HUES48 (cell line): ENCODE data around the gene NSUN4.

Experiments used
- H3K27ac ChIP-seq: one replicate; pipeline ENCODE4 v1.7.0; 2013; ENCODE audit warnings: low read depth, low read length, inconsistent platforms
- H3K27me3 ChIP-seq: 2 replicates; pipeline ENCODE4 v1.6.1; 2013; ENCODE audit warnings: mild to moderate bottlenecking, low read length; ENCODE audit not compliant: control insufficient read depth, insufficient read depth
- H3K36me3 ChIP-seq: 2 replicates; pipeline ENCODE4 v1.6.1; 2013; ENCODE audit warnings: low read length; ENCODE audit not compliant: control insufficient read depth, insufficient read depth
- H3K4me1 ChIP-seq: 2 replicates; pipeline ENCODE4 v1.6.1; 2013; ENCODE audit warnings: mild to moderate bottlenecking, low read length; ENCODE audit not compliant: control insufficient read depth, insufficient read depth
- H3K4me3 ChIP-seq: 2 replicates; pipeline ENCODE4 v1.5.1; 2013; ENCODE audit warnings: mild to moderate bottlenecking, low read depth, low read length
- H3K9ac ChIP-seq: 2 replicates; pipeline ENCODE4 v1.6.1; 2013; ENCODE audit warnings: mild to moderate bottlenecking, low read depth, low read length, moderate library complexity
- H3K9me3 ChIP-seq: 2 replicates; pipeline ENCODE4 v1.6.1; 2013; ENCODE audit warnings: low read length; ENCODE audit not compliant: control insufficient read depth, insufficient read depth

NSUN4 gene

GRCh38 chr1:46369542-46370213 is 29.1 kb downstream of the NSUN4 start:
- no peak overlapping the region for H3K9ac ChIP-seq
- H3K4me1 ChIP-seq = no peaks in the 10 kb centered on the region
- H3K36me3 ChIP-seq = peaks cover 8% of the 10 kb centered on the region
- H3K9me3 ChIP-seq = no peaks in the 10 kb centered on the region
- H3K27me3 ChIP-seq = no peaks in the 10 kb centered on the region
- no peak overlapping the region for H3K27ac ChIP-seq
- H3K4me3 ChIP-seq = no peak overlapping the region

GRCh38 chr1:46370214-46370633 is 29.6 kb downstream of the NSUN4 start:
- Histone ChIP-seq H3K4me1 (no peaks in the 10 kb centered on the region), H3K36me3 (peaks cover 3% of the 10 kb centered on the region; the same call in 1 of the 2 replicates), H3K9ac (no peak overlapping the region), H3K27me3 (no peaks in the 10 kb centered on the region), H3K9me3 (no peaks in the 10 kb centered on the region), H3K27ac (no peak overlapping the region), H3K4me3 (no peak overlapping the region)

DNA sequence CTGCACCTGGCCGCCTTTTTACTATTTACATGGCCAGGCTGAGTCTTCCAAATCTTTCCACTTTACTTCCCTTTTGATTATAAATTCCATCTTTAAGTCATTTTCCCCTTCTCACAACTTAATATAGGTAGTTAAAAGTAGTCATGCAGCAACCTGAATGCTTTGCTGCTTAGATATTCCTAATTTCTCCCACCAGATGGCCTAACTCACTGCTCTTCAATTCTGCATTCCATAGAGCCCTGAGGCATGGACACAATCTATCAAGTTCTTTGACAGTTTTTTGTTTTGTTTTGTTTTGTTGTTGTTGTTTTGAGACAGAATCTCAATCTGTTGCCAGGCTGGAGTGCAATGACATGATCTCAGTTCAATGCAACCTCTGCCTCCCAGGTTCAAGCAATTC is 31.8 kb downstream of the NSUN4 start:
- Histone ChIP-seq H3K36me3 (peaks cover 3% of the 10 kb centered on the region; the same call in 1 of the 2 replicates), H3K4me3 (no peak overlapping the region), H3K27ac (no peak overlapping the region), H3K27me3 (no peaks in the 10 kb centered on the region), H3K9ac (no peak overlapping the region), H3K4me1 (no peaks in the 10 kb centered on the region), H3K9me3 (no peaks in the 10 kb centered on the region)

DNA sequence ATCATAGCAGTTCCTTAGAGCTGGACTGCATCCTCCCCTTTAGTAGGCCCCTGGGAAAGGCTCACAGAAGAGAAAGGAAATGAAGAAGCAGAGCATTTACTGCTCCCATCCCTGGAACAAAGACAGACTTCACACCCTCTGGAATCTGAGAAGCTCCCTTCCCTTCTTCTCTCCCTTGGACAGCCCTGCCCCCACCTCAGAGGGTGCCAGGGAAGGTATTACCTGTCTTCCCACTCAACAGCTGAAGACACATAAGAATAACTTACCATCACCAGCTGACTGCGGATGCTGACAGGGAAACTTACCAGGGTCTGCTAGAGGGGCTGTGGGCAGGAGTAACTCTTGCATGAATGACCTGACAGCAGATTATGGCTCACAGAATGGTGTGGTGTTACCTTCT is 39.4 kb downstream of the NSUN4 start:
- Histone ChIP-seq H3K27ac (no peak overlapping the region), H3K27me3 (no peaks in the 10 kb centered on the region)

GRCh38 chr1:46380508-46380907 is 39.9 kb downstream of the NSUN4 start:
- no peaks in the 10 kb centered on the region for H3K36me3 ChIP-seq
- H3K9ac ChIP-seq = no peak overlapping the region
- no peaks in the 10 kb centered on the region for H3K27me3 ChIP-seq
- no peaks in the 10 kb centered on the region for H3K4me1 ChIP-seq
- no peak overlapping the region for H3K4me3 ChIP-seq
- peaks cover 3% of the 10 kb centered on the region; the same call in 1 of the 2 replicates for H3K9me3 ChIP-seq
- no peak overlapping the region for H3K27ac ChIP-seq

More for the DNA sequence above, 39.4 kb downstream of the NSUN4 start:
- no peak overlapping the region for H3K9ac ChIP-seq
- no peak overlapping the region for H3K4me3 ChIP-seq
- no peaks in the 10 kb centered on the region for H3K4me1 ChIP-seq
- no peaks in the 10 kb centered on the region for H3K36me3 ChIP-seq
- H3K9me3 ChIP-seq = peaks cover 3% of the 10 kb centered on the region; the same call in 1 of the 2 replicates

DNA sequence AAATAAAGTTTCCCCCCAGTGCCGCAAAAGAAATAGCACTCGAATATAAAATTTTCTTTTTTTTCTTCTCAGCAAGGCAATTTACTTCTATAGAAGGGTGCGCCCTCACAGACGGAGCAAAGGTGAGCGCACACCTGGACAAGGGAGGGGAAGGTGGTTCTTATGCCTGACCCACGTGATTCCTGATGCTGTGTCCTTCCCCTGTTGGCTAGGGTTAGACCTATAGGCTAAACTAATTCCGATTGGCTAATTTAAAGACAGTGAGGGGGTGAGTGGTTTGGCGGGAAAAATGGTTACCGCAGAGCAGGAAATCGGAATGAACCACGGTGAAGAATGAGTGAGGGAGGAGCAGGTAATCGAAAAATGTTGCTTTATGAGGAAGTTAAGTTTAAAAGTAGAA is 52.9 kb downstream of the NSUN4 start:
- peaks cover 14% of the 10 kb centered on the region for H3K9me3 ChIP-seq
- no peaks in the 10 kb centered on the region for H3K36me3 ChIP-seq
- no peak overlapping the region for H3K9ac ChIP-seq
- no peak overlapping the region for H3K4me3 ChIP-seq
- H3K27ac ChIP-seq = no peak overlapping the region
- peaks cover 12% of the 10 kb centered on the region for H3K4me1 ChIP-seq
- peaks cover 23% of the 10 kb centered on the region for H3K27me3 ChIP-seq

DNA sequence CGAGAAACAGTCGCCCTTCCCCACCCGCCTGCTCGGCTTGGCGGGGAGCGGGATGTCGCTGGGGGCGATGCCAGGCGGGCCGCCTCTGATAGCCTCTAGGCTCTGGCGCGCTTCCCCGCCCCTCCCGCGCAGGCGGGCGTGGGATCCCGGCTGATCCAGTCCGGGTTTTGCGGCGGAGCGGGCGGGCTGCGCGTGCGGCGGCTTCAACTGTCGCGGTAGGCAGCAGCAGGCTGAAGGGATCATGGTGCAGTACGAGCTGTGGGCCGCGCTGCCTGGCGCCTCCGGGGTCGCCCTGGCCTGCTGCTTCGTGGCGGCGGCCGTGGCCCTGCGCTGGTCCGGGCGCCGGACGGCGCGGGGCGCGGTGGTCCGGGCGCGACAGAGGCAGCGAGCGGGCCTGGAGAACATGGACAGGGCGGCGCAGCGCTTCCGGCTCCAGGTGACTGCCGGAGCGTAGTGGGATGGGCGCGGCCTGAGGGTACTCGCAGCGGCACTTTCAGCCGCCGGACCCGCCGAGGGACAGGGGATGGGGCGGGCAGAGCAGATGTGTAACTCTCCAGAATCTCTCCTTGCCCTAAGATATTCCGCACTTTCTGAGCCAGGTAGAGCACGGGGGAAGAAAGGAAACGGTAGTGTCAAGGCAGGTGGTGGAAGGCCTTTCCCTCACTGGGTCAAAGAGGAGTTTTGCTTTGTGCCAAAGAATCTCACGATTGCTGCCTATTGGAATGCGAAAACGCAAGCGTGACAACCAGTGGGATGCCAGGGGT is 53.7 kb downstream of the NSUN4 start, which contains the start of gene FAAH:
Gene FAAH (plus strand): TSS at position 210 of the 764 bp plus-strand sequence. CDS start 32 bp downstream, at position 242.
- H3K4me3 ChIP-seq = peak within 1 kb of the TSS; percentile 90
- peaks cover 12% of the 10 kb centered on the region for H3K4me1 ChIP-seq
- H3K9ac ChIP-seq = peak within 1 kb of the TSS; percentile 61
- peaks cover 23% of the 10 kb centered on the region for H3K27me3 ChIP-seq
- H3K9me3 ChIP-seq = peaks cover 14% of the 10 kb centered on the region
- H3K27ac ChIP-seq = no peak within 1 kb of the TSS
- no peaks in the 10 kb centered on the region for H3K36me3 ChIP-seq

DNA sequence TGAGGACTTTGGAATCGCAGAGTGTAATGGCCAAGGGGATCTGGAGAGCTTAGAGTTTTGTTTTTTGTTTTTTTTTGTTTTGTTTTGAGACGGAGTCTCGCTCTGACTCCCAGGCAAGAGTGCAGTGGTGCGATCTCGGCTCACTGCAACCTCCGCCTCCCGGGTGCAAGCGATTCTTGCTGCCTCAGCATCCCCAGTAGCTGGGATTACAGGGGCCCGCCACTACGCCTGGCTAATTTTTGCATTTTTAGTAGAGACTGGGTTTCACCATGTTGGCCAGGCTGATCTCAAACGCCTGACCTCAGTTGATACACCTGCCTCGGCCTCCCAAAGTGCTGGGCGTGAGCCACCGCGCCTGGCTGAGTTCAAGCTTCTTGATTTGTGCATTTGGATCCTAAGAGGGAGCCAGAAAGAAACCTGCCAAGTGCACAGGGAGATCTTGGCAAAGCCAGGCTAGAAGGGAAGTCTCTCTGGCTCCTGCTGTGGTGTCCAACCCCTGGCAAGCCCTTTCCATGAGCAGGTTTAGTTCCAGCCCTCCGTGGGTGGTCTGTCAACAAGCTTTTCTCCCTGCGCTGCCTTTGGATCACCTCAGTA is 54.4 kb downstream of the NSUN4 start:
- peaks cover 14% of the 10 kb centered on the region for H3K9me3 ChIP-seq
- no peak overlapping the region for H3K27ac ChIP-seq
- H3K27me3 ChIP-seq = peaks cover 23% of the 10 kb centered on the region
- H3K9ac ChIP-seq = peak overlapping the region; percentile 61
- peak overlapping the region; percentile 90 for H3K4me3 ChIP-seq
- H3K4me1 ChIP-seq = peaks cover 12% of the 10 kb centered on the region
- H3K36me3 ChIP-seq = no peaks in the 10 kb centered on the region

DNA sequence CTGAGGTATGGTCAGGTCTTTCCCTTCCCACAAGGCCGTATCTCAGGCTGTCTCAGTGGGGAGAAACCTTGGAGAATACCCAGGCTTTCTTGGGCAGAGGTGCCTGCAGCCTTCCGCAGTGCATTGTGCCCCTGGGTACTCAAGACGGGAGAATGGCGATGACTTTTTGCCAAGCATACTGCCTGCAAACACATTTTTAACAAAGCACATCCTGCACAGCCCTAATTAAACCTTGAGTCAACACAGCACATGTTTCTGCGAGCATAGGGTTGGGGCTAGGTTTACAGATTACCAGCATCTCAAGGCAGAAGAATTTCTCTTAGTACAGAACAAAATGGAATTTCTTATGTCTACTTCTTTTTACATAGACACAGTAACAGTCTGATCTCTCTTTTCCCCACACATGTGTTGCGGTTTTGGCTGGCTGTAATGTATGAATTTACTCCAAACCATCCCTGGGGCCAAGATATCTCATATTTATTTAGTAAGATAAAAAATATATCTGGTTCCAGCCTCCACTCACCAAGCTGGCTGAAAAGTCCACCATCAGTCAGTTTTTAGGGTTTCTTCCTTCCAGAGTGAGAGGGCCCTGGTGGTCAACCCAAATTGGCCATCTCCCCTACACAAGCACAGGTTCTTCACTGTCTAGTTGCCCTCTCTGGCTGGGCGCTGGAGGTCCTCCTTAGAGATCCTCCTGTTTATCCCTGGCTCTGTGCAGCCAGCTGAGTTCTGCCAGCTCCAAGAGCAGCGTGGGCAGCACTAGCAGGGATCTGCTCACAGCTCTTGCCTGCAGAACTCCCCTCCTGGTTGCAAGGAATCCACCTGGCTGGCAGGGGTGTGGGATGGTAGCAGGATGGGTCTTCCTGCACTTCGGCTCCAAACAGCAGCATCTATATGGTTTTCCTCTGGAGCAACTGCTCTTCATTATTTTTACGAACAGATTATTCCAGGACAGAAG is 56.1 kb downstream of the NSUN4 start:
- Histone ChIP-seq H3K27ac (no peak overlapping the region), H3K4me3 (no peak overlapping the region), H3K9me3 (peaks cover 14% of the 10 kb centered on the region), H3K36me3 (no peaks in the 10 kb centered on the region), H3K27me3 (peaks cover 23% of the 10 kb centered on the region), H3K4me1 (peaks cover 16% of the 10 kb centered on the region), H3K9ac (no peak overlapping the region)

DNA sequence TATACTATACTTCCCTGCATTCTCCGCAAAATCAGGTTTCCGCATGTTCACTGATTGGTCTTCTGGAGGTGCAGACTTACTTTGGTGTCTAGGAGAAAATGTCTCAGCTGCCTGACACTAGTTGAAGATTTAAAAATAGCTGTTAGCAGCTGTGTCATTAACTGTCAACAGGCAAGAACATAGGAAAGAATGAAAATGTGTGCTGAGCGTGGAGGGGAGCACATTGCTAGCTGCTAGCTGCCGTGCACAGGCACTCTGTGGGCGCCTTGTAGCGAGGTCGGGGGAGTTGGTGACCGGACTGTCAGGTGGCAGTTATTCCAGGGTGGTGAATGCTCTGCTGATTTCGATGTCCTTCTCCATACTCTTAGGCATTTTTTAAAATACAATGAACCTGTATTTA is 58.7 kb downstream of the NSUN4 start:
- H3K9me3 ChIP-seq = no peaks in the 10 kb centered on the region
- no peaks in the 10 kb centered on the region for H3K36me3 ChIP-seq
- no peak overlapping the region for H3K4me3 ChIP-seq
- H3K9ac ChIP-seq = no peak overlapping the region
- H3K27me3 ChIP-seq = peaks cover 20% of the 10 kb centered on the region
- peaks cover 18% of the 10 kb centered on the region for H3K4me1 ChIP-seq
- H3K27ac ChIP-seq = no peak overlapping the region
